H1 (cell line): ENCODE measurements around the gene TAF3. TPM values are rescaled to one million over a fixed set of nuclear protein-coding genes. Genes with fewer than 3 reads are reported as not detected.

Experiments
- CTCF ChIA-PET: fragments of 300-600 bp; sonication (Branson Sonifier 250); formaldehyde crosslinking; loops from one replicate; lab custom pipeline; 2021; ENCODE audit not compliant: partially characterized antibody; lab: Charles Lee
- POLR2A ChIA-PET: fragments of 300-600 bp; sonication (Branson Sonifier 250); formaldehyde crosslinking; loops from one replicate; lab custom pipeline; 2021; ENCODE audit warnings: inconsistent platforms; ENCODE audit not compliant: partially characterized antibody; lab: Charles Lee
- DNase-seq, 2 experiments: peaks; one replicate each; pipeline versions ENCODE4 v3.0.0 to v3.0.0-alpha.2; 2010 to 2022; ENCODE audit warnings: low spot score in 2 of 2, low read depth in 1 of 2, mixed read lengths in 1 of 2
- FAIRE-seq: peaks from 2 replicates; lab custom pipeline; 2011; peaks lifted over from hg19 to GRCh38; lab: Jason Lieb, UNC
- H2AFZ ChIP-seq: 2 replicates; pipeline ENCODE4 v1.8.1; 2012; ENCODE audit warnings: low read length, inconsistent platforms
- H2AK5ac ChIP-seq: 2 replicates; pipeline ENCODE4 v1.6.1; 2013; ENCODE audit warnings: low read depth, low read length
- H2BK120ac ChIP-seq: replicated peaks from 2 replicates; pipeline ENCODE3; 2013; ENCODE audit warnings: low read depth, low read length, inconsistent platforms
- H2BK12ac ChIP-seq: 2 replicates; pipeline ENCODE4 v1.6.1; 2013; ENCODE audit warnings: low read depth, low read length
- H2BK15ac ChIP-seq: 2 replicates; pipeline ENCODE4 v1.6.1; 2013; ENCODE audit warnings: low read length
- H2BK20ac ChIP-seq: 2 replicates; pipeline ENCODE4 v1.6.1; 2013; ENCODE audit warnings: low read length
- H2BK5ac ChIP-seq: 2 replicates; pipeline ENCODE4 v1.6.1; 2013; ENCODE audit warnings: low read depth, low read length
- H3K14ac ChIP-seq: 2 replicates; pipeline ENCODE4 v1.6.1; 2013; ENCODE audit warnings: inconsistent platforms; ENCODE audit not compliant: insufficient read length
- H3K18ac ChIP-seq: 2 replicates; pipeline ENCODE4 v1.6.1; 2013; ENCODE audit warnings: low read length; ENCODE audit errors: extremely low read depth
- H3K23ac ChIP-seq: 2 replicates; pipeline ENCODE4 v1.6.1; 2013; ENCODE audit warnings: inconsistent platforms; ENCODE audit not compliant: insufficient read length
- H3K23me2 ChIP-seq: 2 replicates; pipeline ENCODE4 v1.6.1; 2013; ENCODE audit warnings: low read depth, low read length
- H3K27ac ChIP-seq: 2 replicates; pipeline ENCODE4 v1.6.1; 2011; ENCODE audit warnings: low read depth, low read length, inconsistent platforms
- H3K27me3 ChIP-seq, 4 experiments: replicated peaks in 1 of 4; 1 replicate in 1 of 4; 2 replicates in 3 of 4; pipeline versions ENCODE4 v1.6.1 to v1.8.1; 2011 to 2013; ENCODE audit warnings: low read length in 3 of 4, mild to moderate bottlenecking in 3 of 4, inconsistent platforms in 2 of 4, mixed read lengths in 2 of 4, moderate library complexity in 1 of 4; ENCODE audit not compliant: control insufficient read depth in 3 of 4, insufficient read depth in 3 of 4; ENCODE audit errors: extremely low read depth in 1 of 4
- H3K36me3 ChIP-seq, 4 experiments: 2 replicates each; pipeline versions ENCODE4 v1.6.1 to v1.8.1; 2011 to 2013; ENCODE audit warnings: mild to moderate bottlenecking in 4 of 4, low read length in 3 of 4, moderate library complexity in 2 of 4, control low read depth in 1 of 4, inconsistent platforms in 1 of 4; ENCODE audit not compliant: insufficient read depth in 4 of 4, control insufficient read depth in 2 of 4
- H3K4ac ChIP-seq: replicated peaks from 2 replicates; pipeline ENCODE3; 2013; ENCODE audit warnings: low read length, low read depth, mixed read lengths, inconsistent platforms; ENCODE audit not compliant: insufficient read length
- H3K4me1 ChIP-seq, 4 experiments: replicated peaks in 1 of 4; 1 replicate in 1 of 4; 2 replicates in 3 of 4; pipeline versions ENCODE4 v1.6.1 to v1.8.1; 2011 to 2013; ENCODE audit warnings: low read length in 3 of 4, inconsistent platforms in 2 of 4, mixed read lengths in 1 of 4; ENCODE audit not compliant: insufficient read depth in 4 of 4, control insufficient read depth in 3 of 4
- H3K4me2 ChIP-seq, 2 experiments: 2 replicates each; pipeline versions ENCODE4 v1.6.1 to v1.8.1; 2011 to 2013; ENCODE audit warnings: low read depth in 2 of 2, low read length in 2 of 2, control low read depth in 1 of 2, inconsistent platforms in 1 of 2, mild to moderate bottlenecking in 1 of 2; ENCODE audit not compliant: insufficient read depth in 1 of 2
- H3K4me3 ChIP-seq, 4 experiments: fragments of 200-600, 300-600 bp in 1 of 4; sonication (generic), shearing (Covaris generic), sonication (Bioruptor Twin) in 1 of 4; 2 replicates each; pipeline versions ENCODE4 v1.5.1 to v1.8.1; 2011 to 2016; ENCODE audit warnings: low read length in 4 of 4, low read depth in 3 of 4, control low read depth in 2 of 4, inconsistent platforms in 2 of 4, mild to moderate bottlenecking in 2 of 4, mixed read lengths in 1 of 4, moderate library complexity in 1 of 4; ENCODE audit not compliant: insufficient read depth in 2 of 4; ENCODE audit errors: extremely low read depth in 1 of 4
- H3K56ac ChIP-seq: replicated peaks from 2 replicates; pipeline ENCODE3; 2013; ENCODE audit warnings: low read depth, mild to moderate bottlenecking, mixed read lengths, low read length, inconsistent platforms; ENCODE audit not compliant: insufficient read length
- H3K79me1 ChIP-seq: 2 replicates; pipeline ENCODE4 v1.6.1; 2013; ENCODE audit warnings: low read depth, low read length, control low read depth
- H3K79me2 ChIP-seq, 2 experiments: 2 replicates each; pipeline versions ENCODE4 v1.6.1 to v1.8.1; 2012 to 2013; ENCODE audit warnings: low read length in 2 of 2, mild to moderate bottlenecking in 2 of 2, inconsistent platforms in 1 of 2; ENCODE audit not compliant: insufficient read depth in 2 of 2, control insufficient read depth in 1 of 2
- H3K9ac ChIP-seq, 4 experiments: replicated peaks in 1 of 4; 1 replicate in 1 of 4; 2 replicates in 3 of 4; pipeline versions ENCODE4 v1.6.1 to v1.8.1; 2011 to 2013; ENCODE audit warnings: low read depth in 3 of 4, low read length in 3 of 4, control low read depth in 2 of 4, mild to moderate bottlenecking in 2 of 4, moderate library complexity in 2 of 4, inconsistent platforms in 1 of 4; ENCODE audit errors: extremely low read depth in 1 of 4
- H3K9me3 ChIP-seq, 2 experiments: 2 replicates each; pipeline versions ENCODE4 v1.6.1 to v1.8.1; 2012 to 2013; ENCODE audit warnings: mild to moderate bottlenecking in 2 of 2, moderate library complexity in 2 of 2, control low read depth in 1 of 2, inconsistent platforms in 1 of 2, low read depth in 1 of 2, low read length in 1 of 2, mixed read lengths in 1 of 2; ENCODE audit not compliant: insufficient read depth in 2 of 2
- H4K20me1 ChIP-seq, 2 experiments: replicated peaks in 1 of 2; 2 replicates each; pipeline versions ENCODE3 to v1.8.1; 2011 to 2013; ENCODE audit warnings: inconsistent platforms in 2 of 2, low read length in 2 of 2, mild to moderate bottlenecking in 1 of 2; ENCODE audit not compliant: insufficient read depth in 2 of 2, control insufficient read depth in 1 of 2
- H4K5ac ChIP-seq: 2 replicates; pipeline ENCODE4 v1.6.1; 2013; ENCODE audit warnings: low read length, low read depth, mixed read lengths, inconsistent platforms; ENCODE audit not compliant: insufficient read length
- H4K8ac ChIP-seq: 2 replicates; pipeline ENCODE4 v1.8.0; 2013; ENCODE audit warnings: mild to moderate bottlenecking, moderate library complexity, low read length, inconsistent platforms; ENCODE audit not compliant: insufficient read depth; ENCODE audit errors: extremely low read depth
- H4K91ac ChIP-seq: replicated peaks from 2 replicates; pipeline ENCODE3; 2013; ENCODE audit warnings: low read length, mixed read lengths, inconsistent platforms; ENCODE audit not compliant: insufficient read length
- CBX5 ChIP-seq: fragments of 300-800, 300-1000 bp; sonication (generic); IDR thresholded peaks from 2 replicates; pipeline ENCODE4 v1.7.1; 2016; ENCODE audit warnings: antibody characterized with exemption, low read length, low read depth
- CHD1 ChIP-seq: IDR thresholded peaks from 2 replicates; pipeline ENCODE4 v1.6.1; 2012; ENCODE audit warnings: low read depth, low read length, improper control_type of control experiment
- CHD2 ChIP-seq: IDR thresholded peaks from 2 replicates; pipeline ENCODE4 v1.6.1; 2012; ENCODE audit warnings: low read length, improper control_type of control experiment
- CREB1 ChIP-seq: IDR thresholded peaks from 2 replicates; pipeline ENCODE4 v1.6.1; 2012; ENCODE audit warnings: inconsistent platforms
- EZH2 ChIP-seq: fragments of 200-600 bp; sonication (generic); IDR thresholded peaks from 2 replicates; pipeline ENCODE4 v1.7.1; 2012; ENCODE audit warnings: low read depth, mild to moderate bottlenecking, moderate library complexity, low read length, inconsistent platforms; ENCODE audit not compliant: severe bottlenecking
- PHF8 ChIP-seq: fragments of 200-600 bp; sonication (generic); conservative IDR thresholded peaks from 2 replicates; pipeline ENCODE4 v1.7.1; 2012; ENCODE audit warnings: low read depth, mild to moderate bottlenecking, inconsistent platforms, low read length, moderate library complexity
- POLR2AphosphoS5 ChIP-seq: IDR thresholded peaks from 2 replicates; pipeline ENCODE4 v1.6.1; 2011; ENCODE audit warnings: low read depth, low read length
- SIN3A ChIP-seq, 2 experiments: IDR thresholded peaks in 1 of 2; conservative IDR thresholded peaks in 1 of 2; 2 replicates each; pipeline ENCODE4 v1.6.1; 2011 to 2012; ENCODE audit warnings: low read length in 2 of 2, improper control_type of control experiment in 1 of 2, low read depth in 1 of 2, mild to moderate bottlenecking in 1 of 2
- SP4 ChIP-seq: IDR thresholded peaks from 2 replicates; pipeline ENCODE4 v1.6.1; 2012; ENCODE audit warnings: low read length, inconsistent platforms
- TCF12 ChIP-seq: IDR thresholded peaks from 2 replicates; pipeline ENCODE4 v1.6.1; 2011; ENCODE audit warnings: low read depth, mild to moderate bottlenecking, low read length
- YY1 ChIP-seq: IDR thresholded peaks from 2 replicates; pipeline ENCODE4 v1.6.1; 2011; ENCODE audit warnings: low read depth, mild to moderate bottlenecking, low read length
- WGBS, 2 experiments: shearing (Covaris generic) in 1 of 2; methylation state at CpG; one replicate each; pipeline versions ENCODE4 v1.1.6 to v1.1.7; 2013 to 2015; ENCODE audit warnings: low lambda C conversion rate in 2 of 2, mixed read lengths in 2 of 2, inconsistent platforms in 1 of 2, low coverage in 1 of 2, missing lambda C conversion rate in 1 of 2; ENCODE audit not compliant: insufficient replicate concordance in 2 of 2, insufficient coverage in 1 of 2, insufficient read length in 1 of 2; ENCODE audit errors: extremely low coverage in 1 of 2, missing lambda C conversion rate in 1 of 2; 5-methylcytosine and 5-hydroxymethylcytosine counted together
- polyA plus RNA-seq, 7 experiments: library from polyadenylated mRNA; depleted of rRNA in 3 of 7; stranded (reverse) in 5 of 7; unstranded in 2 of 7; fragments of >200 nt in 5 of 7; fragments of 200-250 nt in 2 of 7; gene quantifications; 1 replicate in 5 of 7; 2 replicates in 1 of 7; 4 replicates in 1 of 7; pipeline versions ENCODE4 v1.2.1 to v1.2.3, GENCODE V29; 2011 to 2013; ENCODE audit warnings: missing spikeins in 2 of 7, mixed read lengths in 2 of 7
- total RNA-seq: library from RNA; stranded (reverse); fragmentation: NEBNext Ultra II Directional; extraction: Animal tissue kit (Norgen Biotek cat#: 25700); gene quantifications from 2 replicates; pipeline ENCODE4 v1.2.1, GENCODE V29; 2021
- TF ChIP-seq, protein P1 (sequence below): IDR thresholded peaks from 2 replicates; pipeline ENCODE4 v1.6.1; 2011; ENCODE audit warnings: low read length, improper control_type of control experiment
- TF ChIP-seq, protein P2 (sequence below): IDR thresholded peaks from 2 replicates; pipeline ENCODE4 v1.6.1; 2012; ENCODE audit warnings: inconsistent platforms

The TAF3 gene
- total and polyA plus RNA-seq, 2 of the 8 experiments (the other 6 are each of a cell fraction or from before 2014, with no cell fraction given): 1.5 to 11.2 TPM

DNA sequence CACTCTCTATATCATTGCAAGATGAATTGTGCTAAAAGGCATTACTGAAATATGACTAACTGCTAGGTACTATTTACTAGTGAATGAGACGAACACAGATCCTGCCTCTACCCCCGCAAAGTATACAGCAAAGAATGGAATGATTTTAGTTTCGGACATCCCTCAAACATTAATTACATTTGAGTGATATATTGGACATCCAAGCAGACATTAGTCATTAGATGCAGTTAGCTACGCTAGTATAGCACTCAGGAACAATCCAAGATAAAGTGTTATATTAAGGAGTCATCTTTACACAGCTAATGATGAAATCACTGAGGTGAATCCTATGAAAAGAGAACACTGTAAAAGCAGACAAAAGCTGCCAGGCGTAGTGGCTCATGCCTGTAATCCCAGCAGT lies 7.3 kb upstream of the TAF3 start:
- no peak for FAIRE-seq
- 85% methylated on average over 5 of the region's 5 CpGs; no CpG with 5 or more reads in 1 of the 2 experiments for WGBS, 2 experiments
- no peaks in the 10 kb centered on the region for H4K20me1 ChIP-seq

More for the DNA sequence above, 7.3 kb upstream of the TAF3 start:
- no peaks in the 10 kb centered on the region for H3K4me1 ChIP-seq
- TF ChIP-seq TCF12: no peak
- TF ChIP-seq CBX5: no peak
- no peak for TF ChIP-seq EZH2
- TF ChIP-seq SP4: no peak
- no peak for TF ChIP-seq CHD1
- TF ChIP-seq, protein P1, sequence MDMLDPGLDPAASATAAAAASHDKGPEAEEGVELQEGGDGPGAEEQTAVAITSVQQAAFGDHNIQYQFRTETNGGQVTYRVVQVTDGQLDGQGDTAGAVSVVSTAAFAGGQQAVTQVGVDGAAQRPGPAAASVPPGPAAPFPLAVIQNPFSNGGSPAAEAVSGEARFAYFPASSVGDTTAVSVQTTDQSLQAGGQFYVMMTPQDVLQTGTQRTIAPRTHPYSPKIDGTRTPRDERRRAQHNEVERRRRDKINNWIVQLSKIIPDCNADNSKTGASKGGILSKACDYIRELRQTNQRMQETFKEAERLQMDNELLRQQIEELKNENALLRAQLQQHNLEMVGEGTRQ: no peak
- TF ChIP-seq CHD2: no peak
- TF ChIP-seq, protein P2, sequence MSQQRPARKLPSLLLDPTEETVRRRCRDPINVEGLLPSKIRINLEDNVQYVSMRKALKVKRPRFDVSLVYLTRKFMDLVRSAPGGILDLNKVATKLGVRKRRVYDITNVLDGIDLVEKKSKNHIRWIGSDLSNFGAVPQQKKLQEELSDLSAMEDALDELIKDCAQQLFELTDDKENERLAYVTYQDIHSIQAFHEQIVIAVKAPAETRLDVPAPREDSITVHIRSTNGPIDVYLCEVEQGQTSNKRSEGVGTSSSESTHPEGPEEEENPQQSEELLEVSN: no peak
- no peak for TF ChIP-seq POLR2AphosphoS5
- TF ChIP-seq SIN3A (conservative IDR thresholded peaks at IDR 0.05 in 1 of 2, IDR thresholded peaks at IDR 0.05 in 1 of 2; ENCODE audit: low read depth in 1 of 2, low read length in 2 of 2): no peak
- TF ChIP-seq CREB1: no peak
- TF ChIP-seq YY1: no peak
- TF ChIP-seq PHF8: no peak
- no peak overlapping the region for H2AK5ac ChIP-seq
- H2BK20ac ChIP-seq: no peak overlapping the region
- H3K4me3 ChIP-seq: no peak overlapping the region
- no peak for DNase-seq
- H3K23ac ChIP-seq: no peak overlapping the region
- H3K79me1 ChIP-seq: no peaks in the 10 kb centered on the region
- H3K36me3 ChIP-seq: peaks cover 0 to 19% (median 6%) of the 10 kb centered on the region in 4 experiments; a peak in 4 of 8 replicates
- H3K23me2 ChIP-seq: no peaks in the 10 kb centered on the region
- H3K9ac ChIP-seq: no peak overlapping the region
- no peak overlapping the region for H2AFZ ChIP-seq
- no peak overlapping the region for H3K4ac ChIP-seq
- no peak overlapping the region for H4K5ac ChIP-seq
- no peak overlapping the region for H2BK15ac ChIP-seq
- H3K9me3 ChIP-seq: no peaks in the 10 kb centered on the region
- no peak overlapping the region for H4K8ac ChIP-seq
- no peak overlapping the region for H2BK120ac ChIP-seq
- ChIA-PET POLR2A (no interaction called here), CTCF (interaction anchor here (1.4 kb wide), 1 partner anchor 22 kb away, joined by 3 read pairs; no protein-coding TSS in a partner anchor)
- no peaks in the 10 kb centered on the region for H3K27me3 ChIP-seq
- H3K14ac ChIP-seq: no peak overlapping the region
- no peak overlapping the region for H4K91ac ChIP-seq
- H3K27ac ChIP-seq: no peak overlapping the region
- no peak overlapping the region for H3K4me2 ChIP-seq
- H2BK5ac ChIP-seq: no peak overlapping the region
- H2BK12ac ChIP-seq: no peak overlapping the region
- H3K79me2 ChIP-seq: no peaks in the 10 kb centered on the region
- no peak overlapping the region for H3K56ac ChIP-seq
- no peak overlapping the region for H3K18ac ChIP-seq
